Measurements from ENCODE around the gene PPP1R9B. TPM values are rescaled to one million over a fixed set of nuclear protein-coding genes. Genes with fewer than 3 reads are reported as not detected.

The PPP1R9B gene
- total RNA-seq, 4 donors from 2014 or later: 28.6 to 37.2 (median 31.9) TPM

GRCh38 chr17:50187751-50188530 is 37.5 kb upstream of the PPP1R9B start:
- TF ChIP-seq, protein P1, sequence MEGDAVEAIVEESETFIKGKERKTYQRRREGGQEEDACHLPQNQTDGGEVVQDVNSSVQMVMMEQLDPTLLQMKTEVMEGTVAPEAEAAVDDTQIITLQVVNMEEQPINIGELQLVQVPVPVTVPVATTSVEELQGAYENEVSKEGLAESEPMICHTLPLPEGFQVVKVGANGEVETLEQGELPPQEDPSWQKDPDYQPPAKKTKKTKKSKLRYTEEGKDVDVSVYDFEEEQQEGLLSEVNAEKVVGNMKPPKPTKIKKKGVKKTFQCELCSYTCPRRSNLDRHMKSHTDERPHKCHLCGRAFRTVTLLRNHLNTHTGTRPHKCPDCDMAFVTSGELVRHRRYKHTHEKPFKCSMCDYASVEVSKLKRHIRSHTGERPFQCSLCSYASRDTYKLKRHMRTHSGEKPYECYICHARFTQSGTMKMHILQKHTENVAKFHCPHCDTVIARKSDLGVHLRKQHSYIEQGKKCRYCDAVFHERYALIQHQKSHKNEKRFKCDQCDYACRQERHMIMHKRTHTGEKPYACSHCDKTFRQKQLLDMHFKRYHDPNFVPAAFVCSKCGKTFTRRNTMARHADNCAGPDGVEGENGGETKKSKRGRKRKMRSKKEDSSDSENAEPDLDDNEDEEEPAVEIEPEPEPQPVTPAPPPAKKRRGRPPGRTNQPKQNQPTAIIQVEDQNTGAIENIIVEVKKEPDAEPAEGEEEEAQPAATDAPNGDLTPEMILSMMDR (IDR thresholded peaks at IDR 0.05): no peak
- no peak for TF ChIP-seq POLR2A (IDR thresholded peaks at IDR 0.05)
- Histone ChIP-seq H3K27ac (no peak overlapping the region), H3K9me3 (no peaks in the 10 kb centered on the region), H3K4me3 (replicated peaks in 1 of 3) (no peak overlapping the region), H3K4me1 (no peaks in the 10 kb centered on the region), H3K27me3 (no peaks in the 10 kb centered on the region), H3K36me3 (peaks cover 0 to 13% of the 10 kb centered on the region in 2 donors)
- WGBS, 2 donors: 77 to 96% methylated on average over 16 of the region's 17 CpGs
- DNase-seq: no peak
- intact Hi-C loops (cut with DNase I): no loop called here

DNA sequence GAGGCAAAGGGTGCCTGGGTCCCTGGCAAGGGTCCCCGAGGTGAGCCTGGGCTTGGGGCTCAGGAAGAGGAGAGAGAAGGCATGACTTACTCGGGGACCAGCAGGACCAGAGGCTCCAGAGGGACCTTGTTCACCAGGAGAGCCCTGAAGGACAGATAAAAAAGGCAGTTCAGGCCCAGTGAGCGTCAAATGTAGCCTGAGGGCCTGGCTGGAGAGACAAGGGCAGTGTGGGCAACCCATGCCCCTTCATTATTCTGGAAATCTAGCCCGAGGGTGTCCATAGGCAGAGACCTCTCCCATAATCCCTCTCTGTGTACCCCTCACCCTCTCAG is 36.9 kb upstream of the PPP1R9B start:
- WGBS, 2 donors: 57 to 78% methylated on average over 4 of the region's 4 CpGs
- Histone ChIP-seq H3K36me3 (peaks cover 0 to 10% of the 10 kb centered on the region in 2 donors), H3K27me3 (no peaks in the 10 kb centered on the region)

DNA sequence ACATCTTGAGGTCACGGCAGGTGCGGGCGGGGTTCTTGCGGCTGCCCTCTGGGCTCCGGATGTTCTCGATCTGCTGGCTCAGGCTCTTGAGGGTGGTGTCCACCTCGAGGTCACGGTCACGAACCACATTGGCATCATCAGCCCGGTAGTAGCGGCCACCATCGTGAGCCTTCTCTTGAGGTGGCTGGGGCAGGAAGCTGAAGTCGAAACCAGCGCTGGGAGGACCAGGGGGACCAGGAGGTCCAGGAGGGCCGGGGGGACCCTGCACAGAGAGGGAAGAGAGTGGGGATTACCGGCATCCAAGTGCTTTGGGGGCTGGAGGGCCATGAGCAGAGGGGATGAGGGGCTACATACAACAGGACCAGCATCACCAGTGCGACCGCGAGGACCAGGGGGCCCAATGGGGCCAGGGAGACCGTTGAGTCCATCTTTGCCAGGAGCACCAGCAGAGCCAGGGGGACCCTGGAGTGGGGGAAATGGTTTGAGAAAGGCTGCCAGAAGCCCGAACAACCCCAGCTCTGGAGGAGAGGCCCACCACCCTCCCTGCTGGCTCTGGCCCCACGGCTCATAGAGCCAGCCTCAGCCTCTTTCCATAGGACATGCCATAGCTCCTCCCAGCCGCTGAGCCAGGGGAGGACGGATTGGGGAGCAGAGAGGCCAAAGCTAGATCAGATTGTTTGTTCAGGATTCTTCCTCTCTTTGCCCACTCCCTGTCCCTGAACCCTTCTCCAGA is 36.4 kb upstream of the PPP1R9B start:
- intact Hi-C loops (cut with DNase I): no loop called here
- H3K27ac ChIP-seq: no peak overlapping the region
- no peaks in the 10 kb centered on the region for H3K27me3 ChIP-seq
- TF ChIP-seq, protein P1 (IDR thresholded peaks at IDR 0.05): no peak
- TF ChIP-seq POLR2A (IDR thresholded peaks at IDR 0.05): no peak
- 84 to 89% methylated on average over 22 to 23 of the region's 24 CpGs for WGBS, 2 donors
- no peaks in the 10 kb centered on the region for H3K9me3 ChIP-seq
- H3K36me3 ChIP-seq: peaks cover 0 to 10% of the 10 kb centered on the region in 2 donors
- no peaks in the 10 kb centered on the region for H3K4me1 ChIP-seq
- DNase-seq: no peak
- H3K4me3 ChIP-seq (replicated peaks in 1 of 3): no peak overlapping the region

More for the DNA sequence above, 36.9 kb upstream of the PPP1R9B start:
- Histone ChIP-seq H3K4me3 (replicated peaks in 1 of 3) (no peak overlapping the region), H3K4me1 (no peaks in the 10 kb centered on the region), H3K27ac (no peak overlapping the region), H3K9me3 (no peaks in the 10 kb centered on the region)
- intact Hi-C loops (cut with DNase I): no loop called here
- TF ChIP-seq, protein P1 (IDR thresholded peaks at IDR 0.05): no peak
- TF ChIP-seq POLR2A (IDR thresholded peaks at IDR 0.05): no peak
- DNase-seq: no peak

GRCh38 chr17:50185631-50186471 is 35.4 kb upstream of the PPP1R9B start:
- no peaks in the 10 kb centered on the region for H3K4me1 ChIP-seq
- peaks cover 0 to 10% of the 10 kb centered on the region in 2 donors for H3K36me3 ChIP-seq
- H3K4me3 ChIP-seq (replicated peaks in 1 of 3): no peak overlapping the region
- WGBS, 2 donors: 84 to 85% methylated on average over 17 to 18 of the region's 31 CpGs
- intact Hi-C loops (cut with DNase I): no loop called here
- H3K9me3 ChIP-seq: no peaks in the 10 kb centered on the region
- no peak for DNase-seq
- H3K27me3 ChIP-seq: no peaks in the 10 kb centered on the region
- no peak overlapping the region for H3K27ac ChIP-seq
- no peak for TF ChIP-seq POLR2A (IDR thresholded peaks at IDR 0.05)
- TF ChIP-seq, protein P1 (IDR thresholded peaks at IDR 0.05): no peak
